DND-41 (cell line): Measurements from ENCODE around the gene NRCAM.

Source experiments
- ATAC-seq: fragments of 200-7000 bp; cut with Tn5 transposase; 3 replicates; pipeline ENCODE4 v1.9.1; 2021; ENCODE audit warnings: low read depth; ENCODE audit not compliant: insufficient read depth
- DNase-seq: peaks from one replicate; pipeline ENCODE4 v3.0.0-alpha.2; 2020
- H2AFZ ChIP-seq: 2 replicates; pipeline ENCODE4 v1.6.0; 2012; ENCODE audit warnings: low read depth, low read length
- H3K27ac ChIP-seq: 2 replicates; pipeline ENCODE4 v1.5.1; 2012; ENCODE audit warnings: low read length, inconsistent platforms
- H3K27me3 ChIP-seq: fragments of 200-600 bp; sonication (generic); 2 replicates; pipeline ENCODE4 v1.6.0; 2012; ENCODE audit warnings: low read length, mild to moderate bottlenecking, inconsistent platforms; ENCODE audit not compliant: insufficient read depth, poor library complexity
- H3K36me3 ChIP-seq: 2 replicates; pipeline ENCODE4 v1.5.1; 2012; ENCODE audit warnings: low read length, inconsistent platforms; ENCODE audit not compliant: insufficient read depth
- H3K4me1 ChIP-seq: 2 replicates; pipeline ENCODE4 v1.5.1; 2012; ENCODE audit warnings: mild to moderate bottlenecking, low read length; ENCODE audit not compliant: insufficient read depth
- H3K4me2 ChIP-seq: 2 replicates; pipeline ENCODE4 v1.6.0; 2012; ENCODE audit warnings: mild to moderate bottlenecking, moderate library complexity, low read length, inconsistent platforms; ENCODE audit not compliant: insufficient read depth
- H3K4me3 ChIP-seq, 2 experiments: fragments of 200-600 bp in 1 of 2; shearing (Covaris generic) in 1 of 2; 2 replicates each; pipeline ENCODE4 v1.5.1; 2012 to 2016; ENCODE audit warnings: inconsistent platforms in 2 of 2, low read length in 2 of 2, mild to moderate bottlenecking in 2 of 2, low read depth in 1 of 2, moderate library complexity in 1 of 2
- H3K79me2 ChIP-seq: 2 replicates; pipeline ENCODE4 v1.6.0; 2012; ENCODE audit warnings: low read length, inconsistent platforms; ENCODE audit not compliant: insufficient read depth
- H3K9ac ChIP-seq: 2 replicates; pipeline ENCODE4 v1.6.0; 2012; ENCODE audit warnings: low read depth, mild to moderate bottlenecking, inconsistent platforms, low read length, moderate library complexity
- H3K9me3 ChIP-seq: 2 replicates; pipeline ENCODE4 v1.5.1; 2012; ENCODE audit warnings: low read length, moderate library complexity, mild to moderate bottlenecking, inconsistent platforms; ENCODE audit not compliant: insufficient read depth, severe bottlenecking
- H4K20me1 ChIP-seq: 2 replicates; pipeline ENCODE4 v1.6.0; 2012; ENCODE audit warnings: low read length; ENCODE audit not compliant: insufficient read depth
- CTCF ChIP-seq: IDR thresholded peaks from 2 replicates; pipeline ENCODE4 v1.5.1; 2012; ENCODE audit warnings: borderline replicate concordance, low read length, moderate library complexity, mild to moderate bottlenecking; ENCODE audit not compliant: poor library complexity, severe bottlenecking; ENCODE audit errors: extremely low read depth
- EZH2 ChIP-seq: IDR thresholded peaks from 3 replicates; pipeline ENCODE4 v1.6.1; 2012; ENCODE audit warnings: borderline replicate concordance, low read depth, mild to moderate bottlenecking, moderate library complexity, low read length, inconsistent platforms; ENCODE audit not compliant: severe bottlenecking

The NRCAM gene

GRCh38 chr7:108287857-108288256 lies 168.4 kb downstream of the NRCAM start:
- Histone ChIP-seq H4K20me1 (no peaks in the 10 kb centered on the region), H3K9me3 (no peaks in the 10 kb centered on the region), H3K27ac (no peak overlapping the region), H3K36me3 (no peaks in the 10 kb centered on the region), H3K4me2 (no peak overlapping the region), H3K4me3 (no peak overlapping the region), H2AFZ (no peak overlapping the region), H3K79me2 (no peaks in the 10 kb centered on the region), H3K27me3 (peaks cover 5% of the 10 kb centered on the region), H3K9ac (no peak overlapping the region), H3K4me1 (no peaks in the 10 kb centered on the region)
- DNase-seq: no peak
- TF ChIP-seq CTCF (no peak), EZH2 (no peak)
- no peak for ATAC-seq

GRCh38 chr7:108286290-108286904 lies 169.8 kb downstream of the NRCAM start:
- no peak overlapping the region for H3K9ac ChIP-seq
- no peak overlapping the region for H3K4me2 ChIP-seq
- no peak overlapping the region for H3K27ac ChIP-seq
- no peaks in the 10 kb centered on the region for H4K20me1 ChIP-seq
- no peaks in the 10 kb centered on the region for H3K79me2 ChIP-seq
- DNase-seq (no peak), ATAC-seq (no peak)
- no peak overlapping the region for H2AFZ ChIP-seq
- H3K4me1 ChIP-seq: no peaks in the 10 kb centered on the region
- no peak overlapping the region for H3K4me3 ChIP-seq
- H3K27me3 ChIP-seq: peaks cover 3% of the 10 kb centered on the region
- H3K9me3 ChIP-seq: no peaks in the 10 kb centered on the region
- H3K36me3 ChIP-seq: no peaks in the 10 kb centered on the region
- TF ChIP-seq CTCF: no peak

- Histone ChIP-seq H3K4me3 (no peak overlapping the region), H3K27ac (no peak overlapping the region), H3K36me3 (no peaks in the 10 kb centered on the region), H3K9me3 (no peaks in the 10 kb centered on the region), H2AFZ (no peak overlapping the region), H3K79me2 (no peaks in the 10 kb centered on the region), H3K27me3 (peaks cover 3% of the 10 kb centered on the region), H4K20me1 (no peaks in the 10 kb centered on the region), H3K4me2 (no peak overlapping the region), H3K4me1 (no peaks in the 10 kb centered on the region), H3K9ac (no peak overlapping the region)
- no peak for ATAC-seq
- TF ChIP-seq EZH2 (no peak), CTCF (no peak)
- no peak for DNase-seq
These were observed 170.5 kb downstream of the NRCAM start for GRCh38 chr7:108285778-108286177.

GRCh38 chr7:108285003-108285368 lies 171.2 kb downstream of the NRCAM start:
- ATAC-seq: no peak
- no peak overlapping the region for H3K9ac ChIP-seq
- H3K79me2 ChIP-seq: no peaks in the 10 kb centered on the region
- H3K4me1 ChIP-seq: no peaks in the 10 kb centered on the region
- no peak overlapping the region for H3K4me2 ChIP-seq
- TF ChIP-seq EZH2: no peak
- TF ChIP-seq CTCF: no peak
- no peaks in the 10 kb centered on the region for H3K36me3 ChIP-seq
- no peaks in the 10 kb centered on the region for H3K9me3 ChIP-seq
- no peaks in the 10 kb centered on the region for H4K20me1 ChIP-seq
- no peak overlapping the region for H3K27ac ChIP-seq
- H2AFZ ChIP-seq: no peak overlapping the region
- H3K4me3 ChIP-seq: no peak overlapping the region
- peaks cover 3% of the 10 kb centered on the region for H3K27me3 ChIP-seq
- no peak for DNase-seq
